Panc1 (cell line): Measurements from ENCODE around the gene RFFL. TPM values are rescaled to one million over a fixed set of nuclear protein-coding genes. Genes with fewer than 3 reads are reported as not detected.
A peak's percentile ranks its signal among the peaks of the same experiment; 100 is the strongest.

ENCODE experiments used
- ATAC-seq: fragments of 200-7000 bp; cut with Tn5 transposase; 2 replicates; pipeline ENCODE4 v1.9.1; 2020; ENCODE audit warnings: mild to moderate bottlenecking, moderate library complexity
- BruUV-seq: library from RNA; stranded (reverse); fragments of 400-500 nt; replicated peaks from 2 replicates; lab custom pipeline; 2021; lab: Mats Ljungman, UMichigan
- CTCF ChIA-PET: fragments of 300-600 bp; sonication (Branson Sonifier 250); formaldehyde crosslinking; loops from one replicate; lab custom pipeline; 2022; ENCODE audit warnings: antibody characterized with exemption; lab: Charles Lee
- POLR2A ChIA-PET: fragments of 300-600 bp; sonication (Branson Sonifier 250); formaldehyde crosslinking; loops from one replicate; lab custom pipeline; 2022; ENCODE audit warnings: antibody characterized with exemption; lab: Charles Lee
- DNase-seq: peaks from one replicate; pipeline ENCODE4 v3.0.0-alpha.2; 2010; ENCODE audit warnings: low read depth, low spot score
- H3K27ac ChIP-seq: 2 replicates; pipeline ENCODE4 v1.5.1; 2011; ENCODE audit warnings: mild to moderate bottlenecking, low read length, inconsistent platforms
- H3K27me3 ChIP-seq: fragments of 200-500 bp; sonication (Bioruptor generic); 2 replicates; pipeline ENCODE4 v1.6.0; 2014; ENCODE audit warnings: low read length, inconsistent platforms; ENCODE audit not compliant: control insufficient read depth, insufficient read depth
- H3K36me3 ChIP-seq: fragments of 200-500 bp; sonication (Bioruptor generic); 2 replicates; pipeline ENCODE4 v1.5.1; 2014; ENCODE audit warnings: inconsistent platforms, mild to moderate bottlenecking, low read length, moderate library complexity; ENCODE audit not compliant: control insufficient read depth, insufficient read depth
- H3K4me1 ChIP-seq: 2 replicates; pipeline ENCODE4 v1.5.1; 2011; ENCODE audit warnings: inconsistent platforms, mild to moderate bottlenecking, low read length, moderate library complexity; ENCODE audit not compliant: control insufficient read depth, insufficient read depth
- H3K4me3 ChIP-seq, 2 experiments: 2 replicates each; pipeline ENCODE4 v1.5.1; 2011 to 2012; ENCODE audit warnings: low read depth in 2 of 2, low read length in 2 of 2, mild to moderate bottlenecking in 2 of 2, inconsistent platforms in 1 of 2, moderate library complexity in 1 of 2
- H3K9me3 ChIP-seq: fragments of 200-500 bp; sonication (Bioruptor generic); 2 replicates; pipeline ENCODE4 v1.5.1; 2014; ENCODE audit warnings: low read depth, mild to moderate bottlenecking, inconsistent platforms, low read length, moderate library complexity; ENCODE audit not compliant: control insufficient read depth, insufficient read depth
- CTCF ChIP-seq: fragments of 450-650 bp; IDR thresholded peaks from 2 replicates; pipeline ENCODE4 v1.5.1; 2017; ENCODE audit warnings: mild to moderate bottlenecking
- POLR2AphosphoS5 ChIP-seq: IDR thresholded peaks from 2 replicates; pipeline ENCODE4 v1.6.1; 2012; ENCODE audit warnings: mild to moderate bottlenecking, low read depth, low read length, moderate library complexity
- REST ChIP-seq, 2 experiments: IDR thresholded peaks; 2 replicates each; pipeline ENCODE4 v1.6.1; 2011 to 2012; ENCODE audit warnings: low read depth in 2 of 2, control low read depth in 1 of 2, low read length in 1 of 2, mild to moderate bottlenecking in 1 of 2, moderate library complexity in 1 of 2; ENCODE audit not compliant: insufficient read depth in 1 of 2
- SIN3A ChIP-seq: IDR thresholded peaks from 2 replicates; pipeline ENCODE4 v1.6.1; 2012; ENCODE audit warnings: low read depth, mild to moderate bottlenecking, low read length, moderate library complexity, borderline replicate concordance; ENCODE audit not compliant: insufficient read depth
- TCF7L2 ChIP-seq: IDR thresholded peaks from 2 replicates; pipeline ENCODE4 v1.6.1; 2011; ENCODE audit warnings: mild to moderate bottlenecking, low read depth, low read length, inconsistent platforms
- in situ Hi-C: cut with HindIII; loops from 2 replicates; pipeline ENCODE4 v1.10.0; 2016; ENCODE audit warnings: low sequenced_read_pairs, low pct_unique_long_range_greater_than_20kb
- intact Hi-C: fragments of 100-400 bp; cut with micrococcal nuclease; formaldehyde crosslinking; loops from one replicate; pipeline ENCODE4 v1.10.0; 2022; ENCODE audit not compliant: unreplicated experiment
- total RNA-seq: library from RNA; stranded (reverse); gene quantifications from one replicate; pipeline ENCODE4 v1.2.1, GENCODE V29; 2021; ENCODE audit not compliant: unreplicated experiment

The RFFL gene
- total RNA-seq, 1 experiment from 2014 or later: 38.4 TPM

- Histone ChIP-seq H3K4me1 (peaks cover 16% of the 10 kb centered on the region), H3K36me3 (no peaks in the 10 kb centered on the region), H3K27ac (0 out of 2 replicates have a peak overlapping the region, but pooled peaks have one; percentile 12), H3K9me3 (no peaks in the 10 kb centered on the region), H3K27me3 (no peaks in the 10 kb centered on the region), H3K4me3 (no peak overlapping the region)
- no TSS peak for BruUV-seq
- DNase-seq (no peak), ATAC-seq (no peak)
- intact Hi-C loops (no loop called here), in situ Hi-C loops (no loop called here)
- TF ChIP-seq TCF7L2 (no peak), POLR2AphosphoS5 (no peak), SIN3A (no peak), REST (IDR thresholded peaks at IDR 0.05; ENCODE audit: insufficient read depth in 1 of 2, low read depth in 2 of 2, low read length in 1 of 2) (no peak), CTCF (no peak)
- ChIA-PET POLR2A (interaction anchor here (0.6 kb wide), 1 partner anchor 1674 kb away, joined by 3 read pairs; no protein-coding TSS in a partner anchor), CTCF (no interaction called here)
These were observed 10.6 kb upstream of the RFFL start for GRCh38 chr17:35073991-35074627.

GRCh38 chr17:35073183-35073790 is 9.8 kb upstream of the RFFL start:
- DNase-seq (no peak), ATAC-seq (no peak)
- Histone ChIP-seq H3K27ac (no peak overlapping the region), H3K36me3 (no peaks in the 10 kb centered on the region), H3K27me3 (no peaks in the 10 kb centered on the region), H3K4me1 (peaks cover 20% of the 10 kb centered on the region), H3K9me3 (no peaks in the 10 kb centered on the region), H3K4me3 (no peak overlapping the region)
- in situ Hi-C loops: no loop called here
- ChIA-PET POLR2A (interaction anchor here (0.6 kb wide), 1 partner anchor 1675 kb away, joined by 3 read pairs; no protein-coding TSS in a partner anchor), CTCF (no interaction called here)
- TF ChIP-seq TCF7L2 (no peak), SIN3A (no peak), REST (IDR thresholded peaks at IDR 0.05; ENCODE audit: insufficient read depth in 1 of 2, low read depth in 2 of 2, low read length in 1 of 2) (no peak), POLR2AphosphoS5 (no peak), CTCF (no peak)
- no TSS peak for BruUV-seq
- intact Hi-C loops: no loop called here
